Muscle layer of duodenum (tissue), 2 donors: Measurements from ENCODE around the gene ZNF214.

ENCODE experiments used
- H3K27ac ChIP-seq: one replicate; pipeline ENCODE4 v1.7.0; 2013; ENCODE audit warnings: mild to moderate bottlenecking, low read length
- H3K27me3 ChIP-seq: one replicate; pipeline ENCODE4 v1.7.0; 2013; ENCODE audit warnings: low read depth, mild to moderate bottlenecking, control low read depth, low read length
- H3K36me3 ChIP-seq, 2 donors: one replicate each; pipeline ENCODE4 v1.7.0; 2013; ENCODE audit warnings: low read length in 2 of 2, control low read depth in 1 of 2, mild to moderate bottlenecking in 1 of 2; ENCODE audit not compliant: insufficient read depth in 2 of 2, control insufficient read depth in 1 of 2
- H3K4me1 ChIP-seq, 2 donors: one replicate each; pipeline ENCODE4 v1.7.0; 2013; ENCODE audit warnings: low read length in 2 of 2, mild to moderate bottlenecking in 2 of 2, control low read depth in 1 of 2, moderate library complexity in 1 of 2; ENCODE audit not compliant: insufficient read depth in 2 of 2, control insufficient read depth in 1 of 2
- H3K4me3 ChIP-seq, 2 donors: one replicate each; pipeline ENCODE4 v1.7.0; 2013; ENCODE audit warnings: low read length in 2 of 2, low read depth in 1 of 2, mild to moderate bottlenecking in 1 of 2
- H3K9me3 ChIP-seq, 2 donors: one replicate each; pipeline ENCODE4 v1.7.0; 2013; ENCODE audit warnings: low read length in 2 of 2, control low read depth in 1 of 2, mild to moderate bottlenecking in 1 of 2; ENCODE audit not compliant: control insufficient read depth in 1 of 2
- donor health status: healthy.

The ZNF214 gene

GRCh38 chr11:7020183-7020917 lies at the start of gene ZNF214, which contains the start of gene NLRP14:
Gene ZNF214, minus strand, starts transcription at chr11:7020346. Its CDS starts 17,511 bp downstream, at chr11:7002835.
Gene NLRP14, plus strand, starts transcription at chr11:7020479. Its CDS starts 18,108 bp downstream, at chr11:7038587.
- H3K27ac ChIP-seq: peak within 1 kb of the TSS; percentile 77
- H3K4me1 ChIP-seq: peaks cover 0 to 8% of the 10 kb centered on the region in 2 donors
- H3K36me3 ChIP-seq: no peaks in the 10 kb centered on the region
- no peaks in the 10 kb centered on the region for H3K9me3 ChIP-seq
- peak within 1 kb of the TSS; percentile 82 to 95 for H3K4me3 ChIP-seq
- no peaks in the 10 kb centered on the region for H3K27me3 ChIP-seq

- Histone ChIP-seq H3K9me3 (no peaks in the 10 kb centered on the region), H3K4me3 (no peak overlapping the region)
These were observed 42.4 kb upstream of the ZNF214 start for GRCh38 chr11:7062534-7062933.

GRCh38 chr11:7060868-7061267 lies 40.7 kb upstream of the ZNF214 start:
- Histone ChIP-seq H3K27ac (no peak overlapping the region), H3K4me1 (no peaks in the 10 kb centered on the region), H3K27me3 (no peaks in the 10 kb centered on the region), H3K36me3 (no peaks in the 10 kb centered on the region), H3K9me3 (no peaks in the 10 kb centered on the region), H3K4me3 (no peak overlapping the region)

More at GRCh38 chr11:7062534-7062933, 42.4 kb upstream of the ZNF214 start:
- H3K4me1 ChIP-seq: no peaks in the 10 kb centered on the region
- no peaks in the 10 kb centered on the region for H3K27me3 ChIP-seq
- no peaks in the 10 kb centered on the region for H3K36me3 ChIP-seq
- H3K27ac ChIP-seq: no peak overlapping the region

GRCh38 chr11:7057641-7058040 lies 37.5 kb upstream of the ZNF214 start:
- Histone ChIP-seq H3K27ac (no peak overlapping the region), H3K9me3 (no peaks in the 10 kb centered on the region), H3K4me3 (no peak overlapping the region), H3K36me3 (no peaks in the 10 kb centered on the region), H3K4me1 (no peaks in the 10 kb centered on the region), H3K27me3 (no peaks in the 10 kb centered on the region)

GRCh38 chr11:7056828-7057513 lies 36.8 kb upstream of the ZNF214 start:
- H3K9me3 ChIP-seq: no peaks in the 10 kb centered on the region
- H3K27me3 ChIP-seq: no peaks in the 10 kb centered on the region
- H3K36me3 ChIP-seq: no peaks in the 10 kb centered on the region
- no peak overlapping the region for H3K4me3 ChIP-seq
- H3K27ac ChIP-seq: no peak overlapping the region
- no peaks in the 10 kb centered on the region for H3K4me1 ChIP-seq

GRCh38 chr11:7050191-7050590 lies 30.0 kb upstream of the ZNF214 start:
- Histone ChIP-seq H3K36me3 (no peaks in the 10 kb centered on the region), H3K27ac (no peak overlapping the region)

GRCh38 chr11:7046474-7047175 lies 26.5 kb upstream of the ZNF214 start:
- no peaks in the 10 kb centered on the region for H3K9me3 ChIP-seq
- no peak overlapping the region for H3K27ac ChIP-seq
- H3K4me3 ChIP-seq: no peak overlapping the region
- H3K36me3 ChIP-seq: no peaks in the 10 kb centered on the region
- no peaks in the 10 kb centered on the region for H3K27me3 ChIP-seq
- H3K4me1 ChIP-seq: peaks cover 0 to 6% of the 10 kb centered on the region in 2 donors

More at GRCh38 chr11:7050191-7050590, 30.0 kb upstream of the ZNF214 start:
- Histone ChIP-seq H3K27me3 (no peaks in the 10 kb centered on the region), H3K9me3 (no peaks in the 10 kb centered on the region), H3K4me1 (peaks cover 0 to 6% of the 10 kb centered on the region in 2 donors), H3K4me3 (no peak overlapping the region)

GRCh38 chr11:7034019-7034418 lies 13.9 kb upstream of the ZNF214 start:
- Histone ChIP-seq H3K4me3 (no peak overlapping the region), H3K36me3 (no peaks in the 10 kb centered on the region), H3K27me3 (no peaks in the 10 kb centered on the region), H3K4me1 (no peaks in the 10 kb centered on the region), H3K9me3 (no peaks in the 10 kb centered on the region), H3K27ac (no peak overlapping the region)

- H3K9me3 ChIP-seq: no peaks in the 10 kb centered on the region
- no peak overlapping the region for H3K4me3 ChIP-seq
- H3K4me1 ChIP-seq: no peaks in the 10 kb centered on the region
- H3K27me3 ChIP-seq: no peaks in the 10 kb centered on the region
- H3K27ac ChIP-seq: no peak overlapping the region
- no peaks in the 10 kb centered on the region for H3K36me3 ChIP-seq
These were observed 12.5 kb upstream of the ZNF214 start for GRCh38 chr11:7032692-7033091.

GRCh38 chr11:7031471-7031871 lies 11.3 kb upstream of the ZNF214 start:
- no peak overlapping the region for H3K4me3 ChIP-seq
- no peaks in the 10 kb centered on the region for H3K36me3 ChIP-seq
- no peak overlapping the region for H3K27ac ChIP-seq
- no peaks in the 10 kb centered on the region for H3K4me1 ChIP-seq
- no peaks in the 10 kb centered on the region for H3K27me3 ChIP-seq
- H3K9me3 ChIP-seq: no peaks in the 10 kb centered on the region

- Histone ChIP-seq H3K36me3 (no peaks in the 10 kb centered on the region), H3K27ac (no peak overlapping the region), H3K9me3 (no peaks in the 10 kb centered on the region), H3K4me3 (no peak overlapping the region), H3K4me1 (no peaks in the 10 kb centered on the region), H3K27me3 (no peaks in the 10 kb centered on the region)
These were observed 10.7 kb upstream of the ZNF214 start for GRCh38 chr11:7030836-7031235.
